H1 (cell line): Measurements from ENCODE around the gene HOXB4. TPM values are rescaled to one million over a fixed set of nuclear protein-coding genes. Genes with fewer than 3 reads are reported as not detected.

ENCODE experiments used
- CTCF ChIA-PET: fragments of 300-600 bp; sonication (Branson Sonifier 250); formaldehyde crosslinking; loops from one replicate; lab custom pipeline; 2021; ENCODE audit not compliant: partially characterized antibody; lab: Charles Lee
- POLR2A ChIA-PET: fragments of 300-600 bp; sonication (Branson Sonifier 250); formaldehyde crosslinking; loops from one replicate; lab custom pipeline; 2021; ENCODE audit warnings: inconsistent platforms; ENCODE audit not compliant: partially characterized antibody; lab: Charles Lee
- DNase-seq, 2 experiments: peaks; one replicate each; pipeline versions ENCODE4 v3.0.0 to v3.0.0-alpha.2; 2010 to 2022; ENCODE audit warnings: low spot score in 2 of 2, low read depth in 1 of 2, mixed read lengths in 1 of 2
- FAIRE-seq: peaks from 2 replicates; lab custom pipeline; 2011; peaks lifted over from hg19 to GRCh38; lab: Jason Lieb, UNC
- H2AFZ ChIP-seq: 2 replicates; pipeline ENCODE4 v1.8.1; 2012; ENCODE audit warnings: low read length, inconsistent platforms
- H2AK5ac ChIP-seq: 2 replicates; pipeline ENCODE4 v1.6.1; 2013; ENCODE audit warnings: low read depth, low read length
- H2BK120ac ChIP-seq: replicated peaks from 2 replicates; pipeline ENCODE3; 2013; ENCODE audit warnings: low read depth, low read length, inconsistent platforms
- H2BK12ac ChIP-seq: 2 replicates; pipeline ENCODE4 v1.6.1; 2013; ENCODE audit warnings: low read depth, low read length
- H2BK15ac ChIP-seq: 2 replicates; pipeline ENCODE4 v1.6.1; 2013; ENCODE audit warnings: low read length
- H2BK20ac ChIP-seq: 2 replicates; pipeline ENCODE4 v1.6.1; 2013; ENCODE audit warnings: low read length
- H2BK5ac ChIP-seq: 2 replicates; pipeline ENCODE4 v1.6.1; 2013; ENCODE audit warnings: low read depth, low read length
- H3K14ac ChIP-seq: 2 replicates; pipeline ENCODE4 v1.6.1; 2013; ENCODE audit warnings: inconsistent platforms; ENCODE audit not compliant: insufficient read length
- H3K18ac ChIP-seq: 2 replicates; pipeline ENCODE4 v1.6.1; 2013; ENCODE audit warnings: low read length; ENCODE audit errors: extremely low read depth
- H3K23ac ChIP-seq: 2 replicates; pipeline ENCODE4 v1.6.1; 2013; ENCODE audit warnings: inconsistent platforms; ENCODE audit not compliant: insufficient read length
- H3K23me2 ChIP-seq: 2 replicates; pipeline ENCODE4 v1.6.1; 2013; ENCODE audit warnings: low read depth, low read length
- H3K27ac ChIP-seq: 2 replicates; pipeline ENCODE4 v1.6.1; 2011; ENCODE audit warnings: low read depth, low read length, inconsistent platforms
- H3K27me3 ChIP-seq, 4 experiments: replicated peaks in 1 of 4; 1 replicate in 1 of 4; 2 replicates in 3 of 4; pipeline versions ENCODE4 v1.6.1 to v1.8.1; 2011 to 2013; ENCODE audit warnings: low read length in 3 of 4, mild to moderate bottlenecking in 3 of 4, inconsistent platforms in 2 of 4, mixed read lengths in 2 of 4, moderate library complexity in 1 of 4; ENCODE audit not compliant: control insufficient read depth in 3 of 4, insufficient read depth in 3 of 4; ENCODE audit errors: extremely low read depth in 1 of 4
- H3K36me3 ChIP-seq, 4 experiments: 2 replicates each; pipeline versions ENCODE4 v1.6.1 to v1.8.1; 2011 to 2013; ENCODE audit warnings: mild to moderate bottlenecking in 4 of 4, low read length in 3 of 4, moderate library complexity in 2 of 4, control low read depth in 1 of 4, inconsistent platforms in 1 of 4; ENCODE audit not compliant: insufficient read depth in 4 of 4, control insufficient read depth in 2 of 4
- H3K4ac ChIP-seq: replicated peaks from 2 replicates; pipeline ENCODE3; 2013; ENCODE audit warnings: low read length, low read depth, mixed read lengths, inconsistent platforms; ENCODE audit not compliant: insufficient read length
- H3K4me1 ChIP-seq, 4 experiments: replicated peaks in 1 of 4; 1 replicate in 1 of 4; 2 replicates in 3 of 4; pipeline versions ENCODE4 v1.6.1 to v1.8.1; 2011 to 2013; ENCODE audit warnings: low read length in 3 of 4, inconsistent platforms in 2 of 4, mixed read lengths in 1 of 4; ENCODE audit not compliant: insufficient read depth in 4 of 4, control insufficient read depth in 3 of 4
- H3K4me2 ChIP-seq, 2 experiments: 2 replicates each; pipeline versions ENCODE4 v1.6.1 to v1.8.1; 2011 to 2013; ENCODE audit warnings: low read depth in 2 of 2, low read length in 2 of 2, control low read depth in 1 of 2, inconsistent platforms in 1 of 2, mild to moderate bottlenecking in 1 of 2; ENCODE audit not compliant: insufficient read depth in 1 of 2
- H3K4me3 ChIP-seq, 4 experiments: fragments of 200-600, 300-600 bp in 1 of 4; sonication (generic), shearing (Covaris generic), sonication (Bioruptor Twin) in 1 of 4; 2 replicates each; pipeline versions ENCODE4 v1.5.1 to v1.8.1; 2011 to 2016; ENCODE audit warnings: low read length in 4 of 4, low read depth in 3 of 4, control low read depth in 2 of 4, inconsistent platforms in 2 of 4, mild to moderate bottlenecking in 2 of 4, mixed read lengths in 1 of 4, moderate library complexity in 1 of 4; ENCODE audit not compliant: insufficient read depth in 2 of 4; ENCODE audit errors: extremely low read depth in 1 of 4
- H3K56ac ChIP-seq: replicated peaks from 2 replicates; pipeline ENCODE3; 2013; ENCODE audit warnings: low read depth, mild to moderate bottlenecking, mixed read lengths, low read length, inconsistent platforms; ENCODE audit not compliant: insufficient read length
- H3K79me1 ChIP-seq: 2 replicates; pipeline ENCODE4 v1.6.1; 2013; ENCODE audit warnings: low read depth, low read length, control low read depth
- H3K79me2 ChIP-seq, 2 experiments: 2 replicates each; pipeline versions ENCODE4 v1.6.1 to v1.8.1; 2012 to 2013; ENCODE audit warnings: low read length in 2 of 2, mild to moderate bottlenecking in 2 of 2, inconsistent platforms in 1 of 2; ENCODE audit not compliant: insufficient read depth in 2 of 2, control insufficient read depth in 1 of 2
- H3K9ac ChIP-seq, 4 experiments: replicated peaks in 1 of 4; 1 replicate in 1 of 4; 2 replicates in 3 of 4; pipeline versions ENCODE4 v1.6.1 to v1.8.1; 2011 to 2013; ENCODE audit warnings: low read depth in 3 of 4, low read length in 3 of 4, control low read depth in 2 of 4, mild to moderate bottlenecking in 2 of 4, moderate library complexity in 2 of 4, inconsistent platforms in 1 of 4; ENCODE audit errors: extremely low read depth in 1 of 4
- H3K9me3 ChIP-seq, 2 experiments: 2 replicates each; pipeline versions ENCODE4 v1.6.1 to v1.8.1; 2012 to 2013; ENCODE audit warnings: mild to moderate bottlenecking in 2 of 2, moderate library complexity in 2 of 2, control low read depth in 1 of 2, inconsistent platforms in 1 of 2, low read depth in 1 of 2, low read length in 1 of 2, mixed read lengths in 1 of 2; ENCODE audit not compliant: insufficient read depth in 2 of 2
- H4K20me1 ChIP-seq, 2 experiments: replicated peaks in 1 of 2; 2 replicates each; pipeline versions ENCODE3 to v1.8.1; 2011 to 2013; ENCODE audit warnings: inconsistent platforms in 2 of 2, low read length in 2 of 2, mild to moderate bottlenecking in 1 of 2; ENCODE audit not compliant: insufficient read depth in 2 of 2, control insufficient read depth in 1 of 2
- H4K5ac ChIP-seq: 2 replicates; pipeline ENCODE4 v1.6.1; 2013; ENCODE audit warnings: low read length, low read depth, mixed read lengths, inconsistent platforms; ENCODE audit not compliant: insufficient read length
- H4K8ac ChIP-seq: 2 replicates; pipeline ENCODE4 v1.8.0; 2013; ENCODE audit warnings: mild to moderate bottlenecking, moderate library complexity, low read length, inconsistent platforms; ENCODE audit not compliant: insufficient read depth; ENCODE audit errors: extremely low read depth
- H4K91ac ChIP-seq: replicated peaks from 2 replicates; pipeline ENCODE3; 2013; ENCODE audit warnings: low read length, mixed read lengths, inconsistent platforms; ENCODE audit not compliant: insufficient read length
- BRCA1 ChIP-seq: IDR thresholded peaks from 2 replicates; pipeline ENCODE4 v1.6.1; 2012; ENCODE audit warnings: low read depth, low read length, improper control_type of control experiment
- CHD2 ChIP-seq: IDR thresholded peaks from 2 replicates; pipeline ENCODE4 v1.6.1; 2012; ENCODE audit warnings: low read length, improper control_type of control experiment
- JUND ChIP-seq: IDR thresholded peaks from 2 replicates; pipeline ENCODE4 v1.6.1; 2011; ENCODE audit warnings: mild to moderate bottlenecking, improper control_type of control experiment, low read length
- MAFK ChIP-seq: IDR thresholded peaks from 2 replicates; pipeline ENCODE4 v1.6.1; 2012; ENCODE audit warnings: low read depth, mild to moderate bottlenecking, improper control_type of control experiment, low read length
- RBBP5 ChIP-seq: IDR thresholded peaks from 2 replicates; pipeline ENCODE4 v1.7.1; 2012; ENCODE audit warnings: low read depth, mild to moderate bottlenecking, inconsistent platforms, low read length, moderate library complexity, borderline replicate concordance
- RFX5 ChIP-seq: IDR thresholded peaks from 2 replicates; pipeline ENCODE4 v1.6.1; 2011; ENCODE audit warnings: low read depth, low read length, improper control_type of control experiment, borderline replicate concordance
- RNF2 ChIP-seq: fragments of 200-900, 300-1000 bp; sonication (generic); IDR thresholded peaks from 2 replicates; pipeline ENCODE4 v1.7.1; 2016; ENCODE audit warnings: borderline replicate concordance, low read depth, mild to moderate bottlenecking, antibody characterized with exemption, low read length; ENCODE audit not compliant: poor library complexity, severe bottlenecking; ENCODE audit errors: missing control alignments
- WGBS, 2 experiments: shearing (Covaris generic) in 1 of 2; methylation state at CpG; one replicate each; pipeline versions ENCODE4 v1.1.6 to v1.1.7; 2013 to 2015; ENCODE audit warnings: low lambda C conversion rate in 2 of 2, mixed read lengths in 2 of 2, inconsistent platforms in 1 of 2, low coverage in 1 of 2, missing lambda C conversion rate in 1 of 2; ENCODE audit not compliant: insufficient replicate concordance in 2 of 2, insufficient coverage in 1 of 2, insufficient read length in 1 of 2; ENCODE audit errors: extremely low coverage in 1 of 2, missing lambda C conversion rate in 1 of 2; 5-methylcytosine and 5-hydroxymethylcytosine counted together
- polyA plus RNA-seq, 7 experiments: library from polyadenylated mRNA; depleted of rRNA in 3 of 7; stranded (reverse) in 5 of 7; unstranded in 2 of 7; fragments of >200 nt in 5 of 7; fragments of 200-250 nt in 2 of 7; gene quantifications; 1 replicate in 5 of 7; 2 replicates in 1 of 7; 4 replicates in 1 of 7; pipeline versions ENCODE4 v1.2.1 to v1.2.3, GENCODE V29; 2011 to 2013; ENCODE audit warnings: missing spikeins in 2 of 7, mixed read lengths in 2 of 7
- total RNA-seq: library from RNA; stranded (reverse); fragmentation: NEBNext Ultra II Directional; extraction: Animal tissue kit (Norgen Biotek cat#: 25700); gene quantifications from 2 replicates; pipeline ENCODE4 v1.2.1, GENCODE V29; 2021

Gene HOXB4
- total and polyA plus RNA-seq, 2 of the 8 experiments (the other 6 are each of a cell fraction or from before 2014, with no cell fraction given), result not detected

DNA sequence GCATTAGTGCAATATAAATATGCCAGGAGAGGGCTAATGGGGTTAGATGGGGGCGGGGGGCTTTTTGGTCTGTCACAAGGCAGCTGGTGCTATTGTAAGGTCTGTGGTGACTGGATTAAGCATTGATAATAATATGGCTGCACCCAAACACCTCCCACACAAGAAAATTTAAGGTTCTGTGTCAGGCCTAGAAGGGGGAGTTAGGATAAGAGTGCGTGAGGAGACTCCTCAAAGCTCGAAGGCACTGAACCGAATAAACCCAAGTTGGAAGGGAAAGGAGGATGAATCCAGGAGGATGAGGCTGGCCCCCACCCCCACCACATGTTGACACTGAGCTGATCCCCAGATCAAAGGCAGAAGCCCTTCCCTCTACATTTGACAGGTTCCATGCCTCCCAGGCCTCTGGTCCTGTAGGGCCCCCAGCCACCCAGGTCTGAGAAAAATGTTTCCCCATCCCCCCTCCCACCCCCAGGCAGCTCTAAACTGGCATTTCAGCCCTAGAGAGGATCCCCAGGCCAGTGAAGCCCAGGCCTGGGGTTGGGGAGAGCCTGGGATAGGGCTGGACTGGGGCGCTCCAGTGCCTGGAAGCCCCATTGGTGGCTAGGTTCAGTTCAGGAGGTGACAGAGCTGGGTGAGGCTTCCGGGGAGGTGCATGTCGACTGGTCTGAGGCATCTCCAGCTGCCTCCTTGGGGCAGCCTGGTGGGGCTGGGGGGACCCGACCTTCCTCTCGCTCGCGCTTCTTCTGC is 49.0 kb downstream of the HOXB4 start:
- H3K9me3 ChIP-seq, result no peaks in the 10 kb centered on the region
- no peak for TF ChIP-seq RBBP5
- no peak for TF ChIP-seq JUND
- no peak for TF ChIP-seq CHD2
- no peak for TF ChIP-seq RFX5
- TF ChIP-seq BRCA1, result no peak
- TF ChIP-seq RNF2, result peak; percentile 3
- TF ChIP-seq MAFK, result no peak
- no peak overlapping the region for H3K4me3 ChIP-seq
- no peaks in the 10 kb centered on the region for H3K36me3 ChIP-seq
- H3K79me1 ChIP-seq, result no peaks in the 10 kb centered on the region
- no peak overlapping the region for H2BK20ac ChIP-seq
- no peak overlapping the region for H3K56ac ChIP-seq
- H2BK15ac ChIP-seq, result no peak overlapping the region
- FAIRE-seq, result no peak
- ChIA-PET POLR2A (interaction anchor here (0.6 to 1.2 kb wide), 3 partner anchors 11 to 1797 kb away, joined by 3 to 5 read pairs (median 4); no protein-coding TSS in a partner anchor), CTCF (interaction anchor here (0.8 to 3.1 kb wide), 12 partner anchors 11 to 107 kb away, joined by 3 to 14 read pairs (median 4); partner anchors contain the start of gene HOXB5)
- peaks cover 0 to 20% (median 10%) of the 10 kb centered on the region in 4 experiments; a peak in 6 of 7 replicates for H3K4me1 ChIP-seq
- H2BK120ac ChIP-seq, result no peak overlapping the region
- no peak overlapping the region for H4K8ac ChIP-seq
- no peak overlapping the region for H4K91ac ChIP-seq
- peaks cover 5% of the 10 kb centered on the region; the same call in 1 of the 2 replicates for H3K23me2 ChIP-seq
- H3K9ac ChIP-seq, result no peak overlapping the region
- H2BK5ac ChIP-seq, result no peak overlapping the region
- no peak overlapping the region for H4K5ac ChIP-seq
- no peak overlapping the region; a peak in 1 of 4 replicates for H3K4me2 ChIP-seq
- H2AFZ ChIP-seq, result no peak overlapping the region
- no peak overlapping the region for H3K4ac ChIP-seq
- peaks cover 73 to 100% (median 95%) of the 10 kb centered on the region in 4 experiments for H3K27me3 ChIP-seq
- whole genome bisulfite sequencing, 2 experiments, result 62% methylated on average over 11 of the region's 11 CpGs; no CpG with 5 or more reads in 1 of the 2 experiments
- no peak overlapping the region for H2AK5ac ChIP-seq
- no peak overlapping the region for H3K23ac ChIP-seq
- peaks cover 6 to 11% of the 10 kb centered on the region in 2 experiments for H4K20me1 ChIP-seq
- H3K27ac ChIP-seq, result no peak overlapping the region
- 0 out of 2 replicates have a peak overlapping the region, but pooled peaks have one; percentile 23 for H2BK12ac ChIP-seq
- no peak overlapping the region for H3K18ac ChIP-seq
- no peak for DNase-seq
- H3K14ac ChIP-seq, result no peak overlapping the region
- H3K79me2 ChIP-seq, result no peaks in the 10 kb centered on the region
